ENCODE results near the gene SORCS2.

- TF ChIP-seq CTCF (IDR thresholded peaks at IDR 0.05; ENCODE audit: insufficient read depth, low read depth, low read length) = no peak
- no peak for TF ChIP-seq EZH2 (IDR thresholded peaks at IDR 0.05; ENCODE audit: insufficient read depth, low read length)
Measured at GRCh38 chr4:7362862-7363430, 170.6 kb downstream of the SORCS2 start.

All from astrocyte (in vitro differentiated cells and primary cell).